Measurements from ENCODE around the gene B4GALT6. TPM values are rescaled to one million over a fixed set of nuclear protein-coding genes. Genes with fewer than 3 reads are reported as not detected.

Gene B4GALT6
- total RNA-seq, 5 donors from 2014 or later (not counting 1 experiment from before 2014, with no cell fraction given), result 0.25 to 1.5 (median 1.2) TPM

DNA sequence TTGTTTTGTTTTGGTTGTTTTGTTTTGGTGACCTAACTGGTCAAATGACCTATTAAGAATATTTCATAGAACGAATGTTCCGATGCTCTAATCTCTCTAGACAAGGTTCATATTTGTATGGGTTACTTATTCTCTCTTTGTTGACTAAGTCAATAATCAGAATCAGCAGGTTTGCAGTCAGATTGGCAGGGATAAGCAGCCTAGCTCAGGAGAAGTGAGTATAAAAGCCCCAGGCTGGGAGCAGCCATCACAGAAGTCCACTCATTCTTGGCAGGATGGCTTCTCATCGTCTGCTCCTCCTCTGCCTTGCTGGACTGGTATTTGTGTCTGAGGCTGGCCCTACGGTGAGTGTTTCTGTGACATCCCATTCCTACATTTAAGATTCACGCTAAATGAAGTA lies 92.8 kb downstream of the B4GALT6 start, which contains the start of gene TTR:
Gene TTR, plus strand, starts transcription at position 250 of the 400 bp plus-strand sequence. Its CDS starts 26 bp downstream, at position 276.
- ATAC-seq (replicated peaks in 1 of 4) (no peak), DNase-seq (no peak)
- 67% methylated on average over 1 of the region's 5 CpGs for WGBS (ENCODE audit: insufficient coverage)
- Mint-ChIP-seq H3K4me1 (no peaks in the 10 kb centered on the region), H3K9me3 (no peaks in the 10 kb centered on the region), H3K36me3 (no peaks in the 10 kb centered on the region), H3K27ac (no peak within 1 kb of the TSS), H3K27me3 (peaks cover 6% of the 10 kb centered on the region in 2 donors), H3K4me3 (no peak within 1 kb of the TSS)
- H3K36me3 ChIP-seq (ENCODE audit: control insufficient read depth in 2 of 2, extremely low read depth in 1 of 2, insufficient read depth in 1 of 2, low read length in 1 of 2), result no peaks in the 10 kb centered on the region
- no peak within 1 kb of the TSS for H3K4me3 ChIP-seq (ENCODE audit: control insufficient read depth in 1 of 2, extremely low read depth in 1 of 2, low read length in 1 of 2)
- ChIA-PET POLR2A (no interaction called here), CTCF (no interaction called here)
- no peaks in the 10 kb centered on the region for H3K27me3 ChIP-seq (replicated peaks in 1 of 2; ENCODE audit: control insufficient read depth in 2 of 2, extremely low read depth in 1 of 2, insufficient read depth in 2 of 2, low read length in 1 of 2)
- H3K27ac ChIP-seq (ENCODE audit: low read length), result no peak within 1 kb of the TSS
- no peaks in the 10 kb centered on the region for H3K9me3 ChIP-seq
- no peaks in the 10 kb centered on the region for H3K4me1 ChIP-seq (ENCODE audit: control insufficient read depth in 1 of 2, extremely low read depth in 1 of 2, insufficient read depth in 2 of 2, low read length in 2 of 2)

DNA sequence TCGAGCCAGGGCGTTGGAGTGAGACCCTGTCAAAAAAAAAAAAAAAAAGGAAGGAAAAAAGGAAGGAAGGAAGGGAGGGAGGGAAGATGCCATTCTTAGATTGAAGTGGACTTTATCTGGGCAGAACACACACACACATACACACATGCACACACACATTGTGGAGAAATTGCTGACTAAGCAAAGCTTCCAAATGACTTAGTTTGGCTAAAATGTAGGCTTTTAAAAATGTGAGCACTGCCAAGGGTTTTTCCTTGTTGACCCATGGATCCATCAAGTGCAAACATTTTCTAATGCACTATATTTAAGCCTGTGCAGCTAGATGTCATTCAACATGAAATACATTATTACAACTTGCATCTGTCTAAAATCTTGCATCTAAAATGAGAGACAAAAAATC lies 93.3 kb downstream of the B4GALT6 start:
- no peak for DNase-seq
- ChIA-PET POLR2A (no interaction called here), CTCF (no interaction called here)
- no CpG with 5 or more reads among the region's 2 CpGs for WGBS (ENCODE audit: insufficient coverage)
- Histone ChIP-seq H3K9me3 (no peaks in the 10 kb centered on the region), H3K36me3 (ENCODE audit: control insufficient read depth in 2 of 2, extremely low read depth in 1 of 2, insufficient read depth in 1 of 2, low read length in 1 of 2) (no peaks in the 10 kb centered on the region), H3K4me3 (ENCODE audit: control insufficient read depth in 1 of 2, extremely low read depth in 1 of 2, low read length in 1 of 2) (no peak overlapping the region), H3K27ac (ENCODE audit: low read length) (no peak overlapping the region), H3K27me3 (replicated peaks in 1 of 2; ENCODE audit: control insufficient read depth in 2 of 2, extremely low read depth in 1 of 2, insufficient read depth in 2 of 2, low read length in 1 of 2) (no peaks in the 10 kb centered on the region), H3K4me1 (ENCODE audit: control insufficient read depth in 1 of 2, extremely low read depth in 1 of 2, insufficient read depth in 2 of 2, low read length in 2 of 2) (no peaks in the 10 kb centered on the region)
- H3K9me3 Mint-ChIP-seq, result no peaks in the 10 kb centered on the region
- H3K4me1 Mint-ChIP-seq, result no peaks in the 10 kb centered on the region
- ATAC-seq (replicated peaks in 1 of 4), result no peak
- peaks cover 6% of the 10 kb centered on the region in 2 donors for H3K27me3 Mint-ChIP-seq
- H3K27ac Mint-ChIP-seq, result no peak overlapping the region
- no peak overlapping the region for H3K4me3 Mint-ChIP-seq
- H3K36me3 Mint-ChIP-seq, result no peaks in the 10 kb centered on the region

DNA sequence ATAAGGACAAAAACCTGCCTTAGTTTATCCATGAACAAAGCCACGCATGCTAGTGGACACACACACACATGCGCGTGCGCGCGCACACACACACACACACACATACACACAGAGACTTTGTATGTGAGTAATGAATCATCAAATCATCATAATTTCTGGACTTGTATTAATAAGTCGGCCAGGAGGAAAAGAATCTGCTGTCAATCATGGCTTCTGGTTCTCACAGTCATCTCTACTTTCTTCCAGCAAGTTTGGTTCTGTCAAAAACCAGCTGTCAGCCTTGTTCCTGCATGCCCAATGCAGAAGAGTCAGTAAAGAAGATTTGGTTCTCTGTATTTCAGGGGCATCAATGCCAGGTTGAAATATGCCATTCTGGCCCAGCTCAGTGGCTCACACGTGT lies 93.8 kb downstream of the B4GALT6 start:
- H3K4me3 Mint-ChIP-seq, result no peak overlapping the region
- ATAC-seq (replicated peaks in 1 of 4) (no peak), DNase-seq (no peak)
- H3K27ac ChIP-seq (ENCODE audit: low read length), result no peak overlapping the region
- H3K4me3 ChIP-seq (ENCODE audit: control insufficient read depth in 1 of 2, extremely low read depth in 1 of 2, low read length in 1 of 2), result no peak overlapping the region
- H3K36me3 ChIP-seq (ENCODE audit: control insufficient read depth in 2 of 2, extremely low read depth in 1 of 2, insufficient read depth in 1 of 2, low read length in 1 of 2), result no peaks in the 10 kb centered on the region
- no peaks in the 10 kb centered on the region for H3K9me3 ChIP-seq
- no peaks in the 10 kb centered on the region for H3K36me3 Mint-ChIP-seq
- no peaks in the 10 kb centered on the region for H3K27me3 ChIP-seq (replicated peaks in 1 of 2; ENCODE audit: control insufficient read depth in 2 of 2, extremely low read depth in 1 of 2, insufficient read depth in 2 of 2, low read length in 1 of 2)
- ChIA-PET CTCF (no interaction called here), POLR2A (no interaction called here)
- no peaks in the 10 kb centered on the region for H3K4me1 ChIP-seq (ENCODE audit: control insufficient read depth in 1 of 2, extremely low read depth in 1 of 2, insufficient read depth in 2 of 2, low read length in 2 of 2)
- H3K27me3 Mint-ChIP-seq, result peaks cover 6% of the 10 kb centered on the region in 2 donors
- H3K9me3 Mint-ChIP-seq, result no peaks in the 10 kb centered on the region
- 67% methylated on average over 1 of the region's 8 CpGs for WGBS (ENCODE audit: insufficient coverage)
- H3K27ac Mint-ChIP-seq, result no peak overlapping the region
- H3K4me1 Mint-ChIP-seq, result no peaks in the 10 kb centered on the region

DNA sequence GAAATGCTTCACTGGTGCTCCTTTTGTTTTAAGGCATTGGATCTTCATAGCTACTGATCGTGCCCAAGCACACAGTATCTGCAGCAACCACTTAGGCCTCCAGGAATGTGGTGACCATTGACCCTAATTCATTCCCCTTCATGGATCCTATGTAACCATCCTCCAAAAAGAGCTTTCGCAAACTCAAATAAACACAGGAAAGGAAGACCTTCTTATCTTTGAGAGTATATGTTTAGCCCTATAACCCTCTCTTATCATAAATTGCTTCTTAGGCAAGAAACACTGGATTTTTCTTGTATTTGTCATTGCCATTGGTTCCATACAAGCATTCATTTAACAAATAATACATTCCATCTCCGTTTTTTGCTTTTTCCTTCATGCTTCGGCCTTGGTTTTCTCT lies 96.9 kb downstream of the B4GALT6 start:
- DNase-seq (no peak), ATAC-seq (replicated peaks in 1 of 4) (no peak)
- Histone ChIP-seq H3K9me3 (no peaks in the 10 kb centered on the region), H3K4me1 (ENCODE audit: control insufficient read depth in 1 of 2, extremely low read depth in 1 of 2, insufficient read depth in 2 of 2, low read length in 2 of 2) (no peaks in the 10 kb centered on the region), H3K27me3 (replicated peaks in 1 of 2; ENCODE audit: control insufficient read depth in 2 of 2, extremely low read depth in 1 of 2, insufficient read depth in 2 of 2, low read length in 1 of 2) (no peaks in the 10 kb centered on the region), H3K36me3 (ENCODE audit: control insufficient read depth in 2 of 2, extremely low read depth in 1 of 2, insufficient read depth in 1 of 2, low read length in 1 of 2) (no peaks in the 10 kb centered on the region), H3K27ac (ENCODE audit: low read length) (no peak overlapping the region), H3K4me3 (ENCODE audit: control insufficient read depth in 1 of 2, extremely low read depth in 1 of 2, low read length in 1 of 2) (no peak overlapping the region)
- no peak overlapping the region for H3K4me3 Mint-ChIP-seq
- no peaks in the 10 kb centered on the region for H3K4me1 Mint-ChIP-seq
- no peaks in the 10 kb centered on the region for H3K36me3 Mint-ChIP-seq
- WGBS (ENCODE audit: insufficient coverage), result 67% methylated on average over 2 of the region's 4 CpGs
- ChIA-PET CTCF (no interaction called here), POLR2A (no interaction called here)
- H3K27ac Mint-ChIP-seq, result no peak overlapping the region
- H3K9me3 Mint-ChIP-seq, result no peaks in the 10 kb centered on the region
- H3K27me3 Mint-ChIP-seq, result peaks cover 5 to 6% of the 10 kb centered on the region in 2 donors

DNA sequence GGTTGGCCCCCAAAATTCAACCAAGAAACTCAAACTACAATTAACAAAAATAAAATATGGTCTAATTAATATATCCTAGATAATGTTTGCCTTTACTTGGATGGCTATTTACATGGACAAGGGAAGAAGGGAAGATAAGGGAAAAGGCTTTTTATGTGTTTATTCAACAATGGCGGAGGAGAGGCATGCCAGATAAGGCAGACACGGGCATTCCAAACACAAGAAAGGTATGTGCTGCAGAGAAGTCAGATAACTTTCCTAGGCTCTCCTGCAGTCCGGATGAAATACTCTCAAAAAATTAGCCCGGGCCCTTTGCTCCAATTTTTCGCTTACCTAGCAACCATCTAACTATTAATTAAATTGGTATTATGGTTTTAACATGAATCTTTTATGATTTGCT lies 97.8 kb downstream of the B4GALT6 start:
- Histone ChIP-seq H3K9me3 (no peaks in the 10 kb centered on the region), H3K4me1 (ENCODE audit: control insufficient read depth in 1 of 2, extremely low read depth in 1 of 2, insufficient read depth in 2 of 2, low read length in 2 of 2) (no peaks in the 10 kb centered on the region), H3K36me3 (ENCODE audit: control insufficient read depth in 2 of 2, extremely low read depth in 1 of 2, insufficient read depth in 1 of 2, low read length in 1 of 2) (no peaks in the 10 kb centered on the region), H3K4me3 (ENCODE audit: control insufficient read depth in 1 of 2, extremely low read depth in 1 of 2, low read length in 1 of 2) (no peak overlapping the region), H3K27ac (ENCODE audit: low read length) (no peak overlapping the region), H3K27me3 (replicated peaks in 1 of 2; ENCODE audit: control insufficient read depth in 2 of 2, extremely low read depth in 1 of 2, insufficient read depth in 2 of 2, low read length in 1 of 2) (no peaks in the 10 kb centered on the region)
- peaks cover 5 to 6% of the 10 kb centered on the region in 2 donors for H3K27me3 Mint-ChIP-seq
- no peak overlapping the region for H3K4me3 Mint-ChIP-seq
- DNase-seq (no peak), ATAC-seq (replicated peaks in 1 of 4) (no peak)
- H3K27ac Mint-ChIP-seq, result no peak overlapping the region
- POLR2A ChIA-PET, result no interaction called here
- no peaks in the 10 kb centered on the region for H3K9me3 Mint-ChIP-seq
- WGBS (ENCODE audit: insufficient coverage), result 80% methylated on average over 1 of the region's 5 CpGs
- H3K36me3 Mint-ChIP-seq, result no peaks in the 10 kb centered on the region
- H3K4me1 Mint-ChIP-seq, result no peaks in the 10 kb centered on the region
- CTCF ChIA-PET, result interaction anchor here in 1 of 2 donors (0.6 kb wide), 1 partner anchor 941 kb away, joined by 3 read pairs; no protein-coding TSS in a partner anchor

DNA sequence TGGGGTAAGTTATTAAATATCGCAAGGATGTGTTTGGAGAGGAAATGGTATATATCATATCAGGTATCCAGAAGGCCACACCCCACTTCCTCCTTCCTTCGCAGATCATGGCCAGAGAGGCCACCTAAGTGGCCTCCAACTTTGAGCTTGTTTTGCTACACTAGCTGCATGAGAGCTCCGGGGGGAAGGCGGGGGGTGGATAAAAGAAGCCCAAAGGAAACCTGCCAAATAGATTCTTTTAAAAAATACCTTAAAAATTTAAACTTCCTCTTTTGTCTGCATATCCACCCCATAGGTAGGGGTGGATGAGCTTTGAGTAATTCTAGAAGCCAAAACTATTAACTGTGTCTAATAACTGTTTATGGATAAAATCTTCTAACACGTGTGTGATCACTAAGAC lies 98.4 kb downstream of the B4GALT6 start:
- DNase-seq, result no peak
- no peaks in the 10 kb centered on the region for H3K36me3 Mint-ChIP-seq

More for the DNA sequence above, 98.4 kb downstream of the B4GALT6 start:
- no peak overlapping the region for H3K4me3 ChIP-seq (ENCODE audit: control insufficient read depth in 1 of 2, extremely low read depth in 1 of 2, low read length in 1 of 2)
- Mint-ChIP-seq H3K27ac (no peak overlapping the region), H3K4me1 (no peaks in the 10 kb centered on the region), H3K4me3 (no peak overlapping the region), H3K27me3 (peaks cover 2 to 6% of the 10 kb centered on the region in 2 donors), H3K9me3 (no peaks in the 10 kb centered on the region)
- ChIA-PET CTCF (interaction anchor here (0.6 kb wide), 2 partner anchors 23 to 942 kb away, joined by 3 read pairs; no protein-coding TSS in a partner anchor), POLR2A (no interaction called here)
- no CpG with 5 or more reads among the region's 5 CpGs for WGBS (ENCODE audit: insufficient coverage)
- no peak for ATAC-seq (replicated peaks in 1 of 4)
- H3K4me1 ChIP-seq (ENCODE audit: control insufficient read depth in 1 of 2, extremely low read depth in 1 of 2, insufficient read depth in 2 of 2, low read length in 2 of 2), result no peaks in the 10 kb centered on the region
- H3K27me3 ChIP-seq (replicated peaks in 1 of 2; ENCODE audit: control insufficient read depth in 2 of 2, extremely low read depth in 1 of 2, insufficient read depth in 2 of 2, low read length in 1 of 2), result no peaks in the 10 kb centered on the region
- no peaks in the 10 kb centered on the region for H3K36me3 ChIP-seq (ENCODE audit: control insufficient read depth in 2 of 2, extremely low read depth in 1 of 2, insufficient read depth in 1 of 2, low read length in 1 of 2)
- H3K27ac ChIP-seq (ENCODE audit: low read length), result no peak overlapping the region
- H3K9me3 ChIP-seq, result no peaks in the 10 kb centered on the region

All from T-cell (primary cell).